GM19035 (cell line): ENCODE measurements around the gene CNTNAP2.
A peak's percentile ranks its signal among the peaks of the same experiment; 100 is the strongest.
"Not testable (repeated sequence)": the region's sequence is repeated elsewhere in the genome, so short reads cannot be mapped to it uniquely, and the experiment has no call there.

ENCODE experiments used
- ATAC-seq: cut with Tn5 transposase; IDR thresholded peaks from one replicate; pipeline ENCODE4 v1.9.1; 2021; ENCODE audit not compliant: unreplicated experiment

The CNTNAP2 gene

DNA sequence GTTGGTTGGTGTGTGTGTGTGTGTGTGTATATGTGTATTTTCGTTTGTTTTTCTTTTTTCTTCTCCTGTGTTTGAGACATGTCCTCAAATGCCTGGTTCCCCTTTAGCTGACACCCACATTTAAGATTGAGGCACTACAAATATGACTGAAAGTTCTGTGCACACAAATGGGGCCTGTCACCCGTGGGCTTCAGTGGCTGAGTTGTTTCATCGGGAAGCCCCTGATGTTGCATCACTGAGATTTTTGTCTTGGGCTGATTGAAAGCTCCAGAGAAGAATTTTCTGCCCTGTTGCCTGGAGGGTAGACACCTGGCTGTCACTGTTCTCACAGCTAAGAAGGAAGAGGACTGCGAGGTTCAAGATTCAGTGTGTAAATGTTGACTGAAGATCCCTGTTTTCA is 2190.2 kb downstream of the CNTNAP2 start:
- peak; percentile 52 for ATAC-seq

- ATAC-seq, result no peak
These were observed 2201.7 kb downstream of the CNTNAP2 start for GRCh38 chr7:148318102-148318811.

GRCh38 chr7:148318838-148319237 is 2202.2 kb downstream of the CNTNAP2 start:
- ATAC-seq, result no peak

GRCh38 chr7:148319316-148319808 is 2202.8 kb downstream of the CNTNAP2 start:
- no peak for ATAC-seq

GRCh38 chr7:148325208-148325607 is 2208.6 kb downstream of the CNTNAP2 start:
- ATAC-seq, result no peak

DNA sequence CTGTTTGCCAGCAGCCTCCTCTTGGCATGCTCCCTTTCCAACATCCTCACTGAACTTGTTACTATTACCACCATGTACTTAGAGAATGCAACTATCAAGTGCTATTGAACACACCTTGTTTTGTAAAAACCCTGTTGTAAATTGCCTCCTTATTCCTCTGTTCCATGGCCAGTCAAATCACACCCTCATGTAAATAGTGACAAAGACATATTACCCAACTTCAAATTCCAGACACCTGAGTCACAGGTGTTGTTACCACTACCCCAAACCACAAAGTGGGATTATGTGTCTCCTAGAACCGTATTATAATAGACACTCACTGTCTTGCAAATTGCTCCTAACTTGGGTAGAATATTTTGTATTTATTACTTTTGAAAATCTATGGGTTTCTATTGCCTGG is 2210.8 kb downstream of the CNTNAP2 start:
- no peak for ATAC-seq

DNA sequence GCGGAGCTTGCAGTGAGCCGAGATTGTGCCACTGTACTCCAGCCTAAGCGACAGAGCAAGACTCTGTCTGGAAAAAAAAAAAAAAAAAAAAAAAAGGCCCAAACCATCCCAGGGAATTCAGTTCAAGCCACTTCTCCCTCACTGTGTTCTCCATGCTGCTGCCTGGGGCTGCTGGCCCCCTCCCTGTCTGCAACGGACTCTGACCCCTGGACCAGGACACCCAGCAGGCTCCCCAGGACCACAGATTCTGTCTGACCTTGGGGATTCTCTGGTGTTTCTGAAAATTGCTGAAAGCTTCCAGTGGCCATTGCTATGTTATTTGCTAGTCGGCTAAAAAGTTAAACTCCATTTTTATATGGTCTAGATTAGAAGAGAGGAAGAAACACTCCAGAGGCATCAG is 2212.3 kb downstream of the CNTNAP2 start:
- no peak for ATAC-seq

DNA sequence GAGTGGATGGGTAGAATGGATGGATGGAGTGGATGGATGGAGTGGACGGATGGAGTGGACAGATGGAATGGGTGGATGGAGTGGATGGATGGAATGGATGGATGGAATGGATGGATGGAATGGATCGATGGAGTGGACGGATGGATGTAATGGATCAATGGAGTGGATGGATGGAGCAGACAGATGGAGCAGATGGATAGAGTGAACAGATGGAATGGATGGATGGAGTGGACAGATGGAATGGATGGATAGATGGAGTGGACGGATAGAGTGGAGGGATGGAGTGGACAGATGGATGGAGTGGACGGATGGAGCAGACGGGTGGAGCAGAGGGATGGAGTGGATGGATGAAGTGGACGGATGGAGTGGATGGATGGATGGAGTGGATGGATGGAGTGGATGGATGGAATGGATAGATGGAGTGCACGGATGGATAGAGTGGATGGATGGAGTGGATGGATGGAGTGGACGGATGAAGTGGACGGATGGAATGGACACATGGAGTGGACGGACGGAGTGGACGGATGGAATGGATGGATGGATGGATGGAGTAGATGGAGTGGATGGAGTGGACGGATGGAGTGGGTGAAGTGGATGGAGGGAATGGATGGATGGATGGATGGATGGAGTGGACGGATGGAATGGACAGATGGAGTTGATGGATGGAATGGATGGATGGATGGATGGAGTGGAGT is 2213.7 kb downstream of the CNTNAP2 start:
- no peak for ATAC-seq

DNA sequence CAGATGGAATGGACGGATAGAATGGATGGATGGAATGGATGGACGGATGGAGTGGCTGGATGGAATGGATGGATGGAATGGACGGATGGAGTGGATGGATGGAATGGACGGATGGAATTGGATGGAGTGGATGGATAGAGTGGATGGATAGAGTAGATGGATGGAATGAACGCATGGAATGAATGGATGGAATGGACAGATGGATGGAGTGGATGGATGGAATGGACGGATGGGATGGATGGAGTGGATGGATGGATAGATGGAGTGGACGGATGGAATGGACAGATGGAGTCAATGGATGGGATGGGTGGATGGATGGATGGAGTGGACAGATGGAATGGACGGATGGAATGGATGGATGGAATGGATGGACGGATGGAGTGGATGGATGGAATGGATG is 2214.2 kb downstream of the CNTNAP2 start:
- no peak for ATAC-seq

- ATAC-seq, result not testable (repeated sequence)
These were observed 2214.9 kb downstream of the CNTNAP2 start for GRCh38 chr7:148331456-148331855.

DNA sequence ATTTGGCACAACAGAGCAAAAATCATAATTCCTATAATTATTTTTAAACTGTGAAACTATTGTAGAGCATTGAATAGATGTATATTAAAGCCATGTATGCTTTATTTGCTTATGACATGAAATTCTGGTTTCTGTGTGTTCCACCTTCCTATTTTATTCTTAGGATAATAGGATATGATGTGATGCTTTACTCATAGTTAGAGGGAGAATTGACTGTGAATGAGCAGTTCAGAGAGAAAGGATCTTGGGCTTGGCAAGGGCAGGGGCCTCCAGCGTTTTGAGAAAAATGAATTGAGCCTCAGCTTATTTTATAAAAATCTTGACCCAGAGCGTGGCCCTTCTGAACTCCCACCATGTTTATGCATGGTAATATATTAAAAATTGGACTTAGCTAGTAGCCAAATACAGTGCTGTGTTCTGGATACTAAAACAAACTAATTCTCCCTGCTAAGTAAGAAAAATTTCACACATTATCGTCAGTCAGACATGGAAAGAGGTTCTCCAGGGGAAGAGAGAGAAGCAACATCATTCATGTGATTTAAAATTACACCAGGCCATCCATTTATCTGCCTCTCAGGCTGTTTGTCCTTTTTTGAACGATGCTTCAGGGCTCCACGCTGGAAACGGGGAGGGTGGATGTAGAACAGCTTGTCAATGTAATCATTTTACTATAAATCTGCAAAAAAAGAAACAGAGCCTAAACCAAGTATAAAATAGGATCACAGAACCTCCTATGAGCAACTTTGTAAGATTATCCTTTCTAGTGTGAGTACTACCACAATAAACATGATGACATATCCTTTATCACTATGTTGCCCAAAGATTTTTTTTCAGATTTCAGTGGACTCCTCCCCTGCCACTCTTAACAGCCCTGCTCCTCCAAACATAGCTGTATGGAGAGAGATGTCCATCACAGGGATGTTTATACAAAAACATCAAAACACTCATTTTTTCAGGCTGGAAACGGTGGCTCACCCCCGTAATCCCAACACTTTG is 2215.9 kb downstream of the CNTNAP2 start:
- ATAC-seq, result no peak

DNA sequence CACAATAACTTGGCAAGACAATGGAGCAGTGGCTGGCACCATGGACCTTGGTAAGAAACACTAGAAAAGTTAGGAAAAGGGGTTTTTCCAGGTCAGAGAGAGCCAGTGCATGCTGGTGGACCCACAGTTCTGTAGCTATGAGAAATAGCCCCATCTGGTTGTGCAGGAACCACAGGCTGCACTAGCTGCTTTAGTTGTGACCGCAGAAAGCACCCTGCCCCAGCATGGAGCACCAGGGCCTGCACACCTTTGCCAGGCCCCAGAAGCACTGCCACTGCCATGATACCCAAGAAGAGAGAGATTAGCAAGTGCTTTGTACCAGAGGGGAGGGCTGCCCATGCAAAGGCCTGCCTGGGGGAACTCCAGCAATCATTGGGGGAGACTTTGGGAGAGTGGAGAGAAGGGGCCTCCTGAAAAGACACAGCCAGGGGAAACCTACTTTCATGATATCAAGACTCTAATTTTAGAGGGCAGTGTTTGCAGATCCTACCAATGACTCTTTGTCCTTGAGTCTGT is 2217.9 kb downstream of the CNTNAP2 start:
- no peak for ATAC-seq

- no peak for ATAC-seq
These were observed 2218.5 kb downstream of the CNTNAP2 start for GRCh38 chr7:148334959-148335577.

- ATAC-seq, result no peak
These were observed 2219.2 kb downstream of the CNTNAP2 start for GRCh38 chr7:148335790-148336189.

GRCh38 chr7:148336411-148336810 is 2219.8 kb downstream of the CNTNAP2 start:
- ATAC-seq, result no peak

- ATAC-seq, result no peak
These were observed 2220.8 kb downstream of the CNTNAP2 start for GRCh38 chr7:148337246-148337965.

DNA sequence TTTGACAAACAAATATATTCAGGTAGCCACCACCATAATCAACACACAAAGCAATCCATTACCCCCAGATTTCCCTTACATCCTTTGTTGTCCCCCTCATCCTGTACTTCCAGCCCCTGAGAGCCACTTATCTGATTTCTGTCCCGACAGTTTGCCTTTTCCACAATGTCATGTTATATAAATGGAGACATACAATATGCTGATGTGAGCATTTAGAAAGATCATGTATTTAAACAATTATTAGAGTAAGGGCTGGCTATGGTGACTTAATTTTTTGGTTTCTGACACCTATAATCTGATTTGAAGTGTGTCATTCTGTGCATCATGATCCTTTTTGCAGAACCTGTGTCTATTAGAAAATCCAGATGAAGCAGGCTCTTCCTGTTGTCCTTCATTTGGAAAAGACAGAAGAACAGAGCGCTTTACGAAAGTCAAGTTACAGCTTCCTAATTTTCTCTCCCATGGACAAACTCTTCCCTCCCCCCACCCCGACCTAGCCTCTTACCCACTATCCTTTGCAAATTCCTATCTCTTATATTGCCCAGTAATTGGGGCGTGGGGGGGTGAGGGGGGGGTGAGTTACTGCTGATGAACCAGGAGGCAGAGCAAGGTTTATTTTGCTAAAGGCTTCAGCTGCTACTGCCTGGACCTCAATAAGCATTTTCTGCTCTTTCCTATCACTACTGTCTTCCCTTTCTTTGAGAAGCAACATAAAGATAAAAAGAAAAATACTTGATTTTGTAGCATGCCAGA is 2221.6 kb downstream of the CNTNAP2 start:
- no peak for ATAC-seq

DNA sequence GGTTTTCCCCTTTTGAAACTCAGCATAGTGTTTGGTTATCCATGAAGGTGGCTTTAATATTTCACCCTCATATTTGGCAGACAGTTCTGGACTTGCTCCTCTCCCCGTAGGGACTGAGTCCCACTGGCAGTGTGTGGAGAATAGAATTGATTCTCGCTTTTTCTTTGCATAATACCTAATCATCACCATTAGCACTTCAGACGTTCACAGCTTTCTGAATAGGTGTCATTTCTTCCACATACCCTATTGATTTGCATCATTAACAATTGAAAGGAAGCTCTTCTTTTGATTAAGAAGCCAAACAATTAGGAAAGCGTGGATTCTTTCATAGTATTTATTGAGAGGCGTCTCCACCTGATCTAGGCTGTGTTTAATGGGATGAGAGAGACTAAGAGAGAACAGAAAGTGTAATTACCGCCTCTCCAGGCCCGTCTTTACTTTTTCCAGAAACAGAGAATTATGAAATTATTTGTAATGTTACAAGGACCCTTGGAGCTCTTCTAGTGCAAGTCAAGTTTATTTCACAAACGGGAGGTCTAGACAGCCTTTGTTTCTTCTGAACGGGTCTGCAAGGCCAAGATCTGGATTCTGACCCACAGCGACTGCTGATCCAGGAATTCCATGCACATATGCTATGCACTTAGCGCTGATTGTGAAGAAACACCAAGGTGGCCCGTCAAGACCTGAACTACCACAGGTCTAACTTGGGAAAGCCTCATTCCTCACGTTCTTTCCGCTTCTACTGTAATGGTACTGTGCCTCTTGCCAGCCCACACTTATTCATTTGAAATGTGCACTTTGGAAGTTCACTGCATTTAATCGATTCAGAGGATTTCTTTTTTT is 2224.1 kb downstream of the CNTNAP2 start:
- ATAC-seq, result no peak
